Tibial nerve (tissue), 3 donors: ENCODE results near the gene FAM50B.

Experiments
- POLR2A ChIP-seq, 2 donors: fragments of 450-650 bp; IDR thresholded peaks; one replicate each; pipeline ENCODE4 v1.6.1; 2017; ENCODE audit warnings: antibody characterized with exemption in 2 of 2, mild to moderate bottlenecking in 2 of 2, moderate library complexity in 2 of 2
- TF ChIP-seq, protein P1 (sequence below), 5 experiments: fragments of 200-600 bp in 3 of 5; fragments of 450-650 bp in 2 of 5; sonication (generic) in 3 of 5; IDR thresholded peaks; one replicate each; pipeline ENCODE4 v1.5.1; 2016 to 2019; ENCODE audit warnings: antibody characterized with exemption in 5 of 5, mild to moderate bottlenecking in 3 of 5, moderate library complexity in 2 of 5

DNA sequence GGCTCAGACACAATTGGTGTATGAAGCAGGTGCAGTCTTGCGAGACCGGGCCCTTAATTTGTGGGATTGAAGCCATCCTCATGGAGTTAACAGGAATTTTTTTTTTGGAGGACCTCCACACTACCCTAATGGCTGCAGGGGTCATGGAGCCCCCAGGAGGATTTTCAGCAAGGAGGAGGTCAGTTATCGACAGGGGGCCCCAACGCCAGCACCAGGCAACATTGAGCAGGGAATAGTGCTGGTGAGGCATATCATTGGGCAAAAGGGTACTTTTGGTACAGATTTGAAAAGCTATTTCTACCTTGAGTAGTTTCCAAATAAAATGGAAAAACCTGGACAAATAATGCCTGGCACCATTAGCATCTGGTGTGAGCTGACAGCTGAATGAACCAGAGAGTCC is 6.7 kb downstream of the FAM50B start:
- TF ChIP-seq, protein P1, sequence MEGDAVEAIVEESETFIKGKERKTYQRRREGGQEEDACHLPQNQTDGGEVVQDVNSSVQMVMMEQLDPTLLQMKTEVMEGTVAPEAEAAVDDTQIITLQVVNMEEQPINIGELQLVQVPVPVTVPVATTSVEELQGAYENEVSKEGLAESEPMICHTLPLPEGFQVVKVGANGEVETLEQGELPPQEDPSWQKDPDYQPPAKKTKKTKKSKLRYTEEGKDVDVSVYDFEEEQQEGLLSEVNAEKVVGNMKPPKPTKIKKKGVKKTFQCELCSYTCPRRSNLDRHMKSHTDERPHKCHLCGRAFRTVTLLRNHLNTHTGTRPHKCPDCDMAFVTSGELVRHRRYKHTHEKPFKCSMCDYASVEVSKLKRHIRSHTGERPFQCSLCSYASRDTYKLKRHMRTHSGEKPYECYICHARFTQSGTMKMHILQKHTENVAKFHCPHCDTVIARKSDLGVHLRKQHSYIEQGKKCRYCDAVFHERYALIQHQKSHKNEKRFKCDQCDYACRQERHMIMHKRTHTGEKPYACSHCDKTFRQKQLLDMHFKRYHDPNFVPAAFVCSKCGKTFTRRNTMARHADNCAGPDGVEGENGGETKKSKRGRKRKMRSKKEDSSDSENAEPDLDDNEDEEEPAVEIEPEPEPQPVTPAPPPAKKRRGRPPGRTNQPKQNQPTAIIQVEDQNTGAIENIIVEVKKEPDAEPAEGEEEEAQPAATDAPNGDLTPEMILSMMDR (IDR thresholded peaks at IDR 0.05): no peak
- no peak for TF ChIP-seq POLR2A (IDR thresholded peaks at IDR 0.05)
